ENCODE measurements around the gene MAPK10.

GRCh38 chr4:86319390-86319789 lies 40.5 kb downstream of the MAPK10 start:
- TF ChIP-seq EZH2 (IDR thresholded peaks at IDR 0.05; ENCODE audit: low read depth, unreplicated experiment), result no peak
- no peak for TF ChIP-seq REST (IDR thresholded peaks at IDR 0.05; ENCODE audit: unreplicated experiment)
- no peak for TF ChIP-seq CTCF (conservative IDR thresholded peaks at IDR 0.05; ENCODE audit: low read depth in 2 of 2)
- TF ChIP-seq POLR2AphosphoS5 (IDR thresholded peaks at IDR 0.05; ENCODE audit: low read depth), result no peak
- TF ChIP-seq CREB1 (CRISPR knock-in tag; IDR thresholded peaks at IDR 0.05; ENCODE audit: low read depth), result no peak
- TF ChIP-seq EZH2phosphoT487 (IDR thresholded peaks at IDR 0.05; ENCODE audit: unreplicated experiment), result no peak
- TF ChIP-seq STAT1 (IDR thresholded peaks at IDR 0.05; ENCODE audit: unreplicated experiment), result no peak
- no peak for TF ChIP-seq ZNF462 (CRISPR knock-in tag; IDR thresholded peaks at IDR 0.05)
- no peak for TF ChIP-seq ZNF114 (CRISPR knock-in tag; IDR thresholded peaks at IDR 0.05)
- no peak for TF ChIP-seq ETS1 (IDR thresholded peaks at IDR 0.05)

Measured in GM23338 (cell line).